A549 (cell line): ENCODE results near the gene S100A10.

Experiments
- CEBPB ChIP-seq, 2 experiments: fragments of >200 bp in 1 of 2; sonication (Bioruptor Twin) in 1 of 2; formaldehyde crosslinking in 1 of 2; IDR thresholded peaks; 2 replicates each; pipeline ENCODE4 v1.6.1; 2012 to 2016
- JUN ChIP-seq, 2 experiments: fragments of >200 bp; sonication (Bioruptor Twin); formaldehyde crosslinking; IDR thresholded peaks; 2 replicates in 1 of 2; 3 replicates in 1 of 2; pipeline ENCODE4 v1.6.1; 2016 to 2017
- MAX ChIP-seq: IDR thresholded peaks from 2 replicates; pipeline ENCODE4 v1.6.1; 2012
- POLR2A ChIP-seq: IDR thresholded peaks from 2 replicates; pipeline ENCODE4 v1.6.1; 2012; ENCODE audit warnings: mild to moderate bottlenecking, low read length
- ZSCAN20 ChIP-seq: fragments of 250-450 bp; sonication (Bioruptor Pico); IDR thresholded peaks from 2 replicates; pipeline ENCODE4 v1.8.0; 2022; ENCODE audit warnings: mild to moderate bottlenecking, moderate library complexity
- TF ChIP-seq, protein P1 (sequence below): fragments of >200 bp; sonication (Bioruptor Twin); formaldehyde crosslinking; IDR thresholded peaks from 3 replicates; pipeline ENCODE4 v1.5.1; 2016

DNA sequence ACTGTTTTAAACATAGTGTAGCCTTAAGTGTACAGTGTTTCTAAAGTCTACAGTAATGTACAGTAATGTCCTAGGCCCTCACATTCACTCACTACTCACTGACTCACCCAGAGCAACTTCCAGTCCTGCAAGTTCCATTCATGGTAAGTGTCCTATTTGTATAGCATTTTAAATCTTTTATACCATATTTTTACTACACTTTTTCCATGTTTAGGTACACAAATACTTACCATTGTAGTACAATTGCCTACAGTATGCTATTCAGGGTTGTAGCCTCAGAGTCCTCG is 3.6 kb upstream of the S100A10 start:
- TF ChIP-seq, protein P1, sequence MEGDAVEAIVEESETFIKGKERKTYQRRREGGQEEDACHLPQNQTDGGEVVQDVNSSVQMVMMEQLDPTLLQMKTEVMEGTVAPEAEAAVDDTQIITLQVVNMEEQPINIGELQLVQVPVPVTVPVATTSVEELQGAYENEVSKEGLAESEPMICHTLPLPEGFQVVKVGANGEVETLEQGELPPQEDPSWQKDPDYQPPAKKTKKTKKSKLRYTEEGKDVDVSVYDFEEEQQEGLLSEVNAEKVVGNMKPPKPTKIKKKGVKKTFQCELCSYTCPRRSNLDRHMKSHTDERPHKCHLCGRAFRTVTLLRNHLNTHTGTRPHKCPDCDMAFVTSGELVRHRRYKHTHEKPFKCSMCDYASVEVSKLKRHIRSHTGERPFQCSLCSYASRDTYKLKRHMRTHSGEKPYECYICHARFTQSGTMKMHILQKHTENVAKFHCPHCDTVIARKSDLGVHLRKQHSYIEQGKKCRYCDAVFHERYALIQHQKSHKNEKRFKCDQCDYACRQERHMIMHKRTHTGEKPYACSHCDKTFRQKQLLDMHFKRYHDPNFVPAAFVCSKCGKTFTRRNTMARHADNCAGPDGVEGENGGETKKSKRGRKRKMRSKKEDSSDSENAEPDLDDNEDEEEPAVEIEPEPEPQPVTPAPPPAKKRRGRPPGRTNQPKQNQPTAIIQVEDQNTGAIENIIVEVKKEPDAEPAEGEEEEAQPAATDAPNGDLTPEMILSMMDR: no peak
- TF ChIP-seq CEBPB (IDR thresholded peaks at IDR 0.05) (no peak), MAX (no peak), ZSCAN20 (CRISPR knock-in tag) (no peak), POLR2A (no peak), JUN (IDR thresholded peaks at IDR 0.05) (no peak)
